A673 (cell line): ENCODE data around the gene SYCP1. TPM values are rescaled to one million over a fixed set of nuclear protein-coding genes. Genes with fewer than 3 reads are reported as not detected.

Experiments used
- BruUV-seq: library from RNA; stranded (reverse); fragments of 400-500 nt; replicated peaks from 2 replicates; lab custom pipeline; 2021; lab: Mats Ljungman, UMichigan
- CTCF ChIA-PET: fragments of 300-600 bp; sonication (Branson Sonifier 250); formaldehyde crosslinking; loops from one replicate; lab custom pipeline; 2022; ENCODE audit warnings: antibody characterized with exemption; lab: Charles Lee
- POLR2A ChIA-PET: fragments of 300-600 bp; sonication (Branson Sonifier 250); formaldehyde crosslinking; loops from one replicate; lab custom pipeline; 2022; ENCODE audit warnings: antibody characterized with exemption; ENCODE audit not compliant: low non-redundant PET; lab: Charles Lee
- DNase-seq: peaks from one replicate; pipeline ENCODE4 v3.0.0-alpha.2; 2015; ENCODE audit warnings: low spot score
- H3K27ac ChIP-seq: fragments of 200-600 bp; sonication (generic); 2 replicates; pipeline ENCODE4 v1.5.1; 2016; ENCODE audit warnings: mixed run types, low read depth, mild to moderate bottlenecking, mixed read lengths, antibody characterized with exemption, low read length; ENCODE audit not compliant: poor library complexity, severe bottlenecking
- H3K27me3 ChIP-seq: fragments of 200-600 bp; sonication (generic); replicated peaks from 2 replicates; pipeline ENCODE4 v1.6.1; 2017; ENCODE audit warnings: mixed run types, low read depth, mild to moderate bottlenecking, mixed read lengths, antibody characterized with exemption, low read length; ENCODE audit not compliant: insufficient read depth, poor library complexity
- H3K36me3 ChIP-seq: fragments of 200-600 bp; sonication (generic); 2 replicates; pipeline ENCODE4 v1.6.1; 2016; ENCODE audit warnings: mixed run types, mild to moderate bottlenecking, mixed read lengths, antibody characterized with exemption, low read length; ENCODE audit not compliant: insufficient read depth, poor library complexity, severe bottlenecking
- H3K4me1 ChIP-seq: fragments of 200-600 bp; sonication (generic); 2 replicates; pipeline ENCODE4 v1.6.1; 2017; ENCODE audit warnings: mixed run types, mild to moderate bottlenecking, mixed read lengths, antibody characterized with exemption, low read length; ENCODE audit not compliant: insufficient read depth, poor library complexity, severe bottlenecking
- H3K4me3 ChIP-seq: fragments of 200-600 bp; sonication (generic); 2 replicates; pipeline ENCODE4 v1.5.1; 2016; ENCODE audit warnings: low read depth, mixed run types, mild to moderate bottlenecking, mixed read lengths, low read length; ENCODE audit not compliant: poor library complexity, severe bottlenecking
- H3K9me3 ChIP-seq: fragments of 200-600 bp; sonication (generic); 2 replicates; pipeline ENCODE4 v1.6.1; 2016; ENCODE audit warnings: mixed run types, low read depth, mild to moderate bottlenecking, mixed read lengths, antibody characterized with exemption, low read length; ENCODE audit not compliant: poor library complexity, severe bottlenecking
- EZH2 ChIP-seq: fragments of 200-600 bp; sonication (generic); IDR thresholded peaks from 2 replicates; pipeline ENCODE4 v1.6.1; 2017; ENCODE audit warnings: borderline replicate concordance, low read depth, mild to moderate bottlenecking, mixed read lengths, antibody characterized with exemption, low read length; ENCODE audit not compliant: poor library complexity, severe bottlenecking
- intact Hi-C: fragments of 100-400 bp; cut with micrococcal nuclease; formaldehyde crosslinking; loops from one replicate; pipeline ENCODE4 v1.10.0; 2022; ENCODE audit not compliant: unreplicated experiment
- total RNA-seq: library from RNA; stranded (reverse); gene quantifications from 2 replicates; pipeline ENCODE4 v1.2.3, GENCODE V29; 2021
- TF ChIP-seq, protein P1 (sequence below): fragments of 300-800, 200-600 bp; sonication (generic); conservative IDR thresholded peaks from 2 replicates; pipeline ENCODE4 v1.5.1; 2017; ENCODE audit warnings: low read depth, mild to moderate bottlenecking, antibody characterized with exemption, low read length, moderate library complexity, mixed read lengths

Gene SYCP1
- total RNA-seq, 1 experiment from 2014 or later: 0.41 TPM

DNA sequence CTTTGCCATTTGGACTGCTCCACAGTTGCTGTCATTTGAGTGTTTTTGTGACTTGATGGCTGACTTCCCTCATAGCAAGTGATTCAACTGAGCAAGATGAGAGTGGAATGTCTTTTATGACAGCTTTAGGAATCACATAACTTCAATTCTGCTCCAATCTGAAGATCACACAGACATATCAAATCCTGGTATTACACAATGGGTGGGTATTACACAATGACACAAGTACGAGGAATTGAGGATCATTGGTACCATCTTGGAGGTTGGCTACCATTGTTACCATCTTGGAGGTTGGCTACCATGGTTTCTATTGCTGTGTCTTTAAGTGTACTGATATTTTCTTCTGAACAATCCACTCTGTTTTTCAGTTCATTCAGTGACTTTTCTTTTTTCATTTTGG is 166.5 kb downstream of the SYCP1 start:
- H3K4me1 ChIP-seq: no peaks in the 10 kb centered on the region
- H3K36me3 ChIP-seq: no peaks in the 10 kb centered on the region
- no peak for TF ChIP-seq EZH2
- TF ChIP-seq, protein P1, sequence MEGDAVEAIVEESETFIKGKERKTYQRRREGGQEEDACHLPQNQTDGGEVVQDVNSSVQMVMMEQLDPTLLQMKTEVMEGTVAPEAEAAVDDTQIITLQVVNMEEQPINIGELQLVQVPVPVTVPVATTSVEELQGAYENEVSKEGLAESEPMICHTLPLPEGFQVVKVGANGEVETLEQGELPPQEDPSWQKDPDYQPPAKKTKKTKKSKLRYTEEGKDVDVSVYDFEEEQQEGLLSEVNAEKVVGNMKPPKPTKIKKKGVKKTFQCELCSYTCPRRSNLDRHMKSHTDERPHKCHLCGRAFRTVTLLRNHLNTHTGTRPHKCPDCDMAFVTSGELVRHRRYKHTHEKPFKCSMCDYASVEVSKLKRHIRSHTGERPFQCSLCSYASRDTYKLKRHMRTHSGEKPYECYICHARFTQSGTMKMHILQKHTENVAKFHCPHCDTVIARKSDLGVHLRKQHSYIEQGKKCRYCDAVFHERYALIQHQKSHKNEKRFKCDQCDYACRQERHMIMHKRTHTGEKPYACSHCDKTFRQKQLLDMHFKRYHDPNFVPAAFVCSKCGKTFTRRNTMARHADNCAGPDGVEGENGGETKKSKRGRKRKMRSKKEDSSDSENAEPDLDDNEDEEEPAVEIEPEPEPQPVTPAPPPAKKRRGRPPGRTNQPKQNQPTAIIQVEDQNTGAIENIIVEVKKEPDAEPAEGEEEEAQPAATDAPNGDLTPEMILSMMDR: no peak
- no peak for DNase-seq
- intact Hi-C loops: no loop called here
- POLR2A ChIA-PET: no interaction called here
- BruUV-seq: no TSS peak
- CTCF ChIA-PET: no interaction called here
- H3K27ac ChIP-seq: no peak overlapping the region
- H3K9me3 ChIP-seq: no peaks in the 10 kb centered on the region
- H3K27me3 ChIP-seq: no peaks in the 10 kb centered on the region
- no peak overlapping the region for H3K4me3 ChIP-seq

DNA sequence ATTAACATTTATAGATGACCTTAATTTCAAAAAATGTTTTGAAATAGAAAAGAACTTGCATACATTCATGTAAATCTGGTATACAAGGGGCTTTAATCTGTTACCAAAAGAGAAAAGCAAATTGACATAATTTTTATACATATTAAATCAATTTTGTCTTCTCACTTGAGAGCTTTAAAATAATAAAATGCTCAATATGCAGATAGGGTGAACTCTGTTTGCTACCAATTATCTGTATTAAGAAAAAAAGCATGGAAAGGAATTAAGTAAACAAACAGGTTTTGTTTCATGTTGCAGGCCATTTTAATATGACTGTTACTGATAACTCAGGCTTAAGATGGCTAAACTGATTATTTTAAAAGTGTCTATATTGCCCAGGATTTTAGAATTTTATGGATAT is 168.9 kb downstream of the SYCP1 start:
- Histone ChIP-seq H3K9me3 (no peaks in the 10 kb centered on the region), H3K4me1 (no peaks in the 10 kb centered on the region), H3K27ac (no peak overlapping the region), H3K36me3 (no peaks in the 10 kb centered on the region), H3K4me3 (no peak overlapping the region), H3K27me3 (no peaks in the 10 kb centered on the region)
- DNase-seq: no peak
- ChIA-PET CTCF (no interaction called here), POLR2A (no interaction called here)
- no TSS peak for BruUV-seq
- intact Hi-C loops: no loop called here
- TF ChIP-seq, protein P1: no peak

DNA sequence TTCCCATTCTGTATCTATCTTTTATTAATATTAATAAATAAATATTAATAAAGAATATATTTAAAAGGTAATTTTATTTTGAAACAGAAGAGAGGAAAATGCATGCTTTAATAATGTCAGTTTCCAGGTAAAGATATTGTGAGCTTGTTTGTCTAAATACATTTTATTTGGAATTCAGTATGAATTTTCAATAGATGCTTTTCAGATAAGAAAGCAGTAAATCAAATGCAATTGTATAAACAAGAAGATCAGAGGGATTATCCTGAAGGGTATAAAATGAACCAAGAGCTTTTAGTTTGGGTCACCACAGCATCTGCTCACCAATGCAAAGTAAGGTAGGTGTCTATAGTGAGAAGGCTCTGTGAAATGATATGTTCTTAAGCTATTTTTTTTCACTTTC is 174.9 kb downstream of the SYCP1 start, which contains the start of gene TSHB:
Gene TSHB, plus strand, starts transcription at position 301 of the 400 bp plus-strand sequence. CDS start 3,537 bp downstream, outside the sequence.
- CTCF ChIA-PET: no interaction called here
- Histone ChIP-seq H3K27me3 (peaks cover 6% of the 10 kb centered on the region), H3K36me3 (no peaks in the 10 kb centered on the region), H3K4me3 (no peak within 1 kb of the TSS), H3K9me3 (no peaks in the 10 kb centered on the region), H3K4me1 (no peaks in the 10 kb centered on the region), H3K27ac (no peak within 1 kb of the TSS)
- TF ChIP-seq, protein P1: no peak
- BruUV-seq: no TSS peak
- POLR2A ChIA-PET: no interaction called here
- intact Hi-C loops: no loop called here
- DNase-seq: no peak
